ENCODE data around the gene CSAG3. TPM values are rescaled to one million over a fixed set of nuclear protein-coding genes. Genes with fewer than 3 reads are reported as not detected.

Gene CSAG3
- total and polyA plus RNA-seq, 2 of the 8 experiments (the other 6 are each of a cell fraction or from before 2014, with no cell fraction given), result 0.12 TPM; not detected in 1

DNA sequence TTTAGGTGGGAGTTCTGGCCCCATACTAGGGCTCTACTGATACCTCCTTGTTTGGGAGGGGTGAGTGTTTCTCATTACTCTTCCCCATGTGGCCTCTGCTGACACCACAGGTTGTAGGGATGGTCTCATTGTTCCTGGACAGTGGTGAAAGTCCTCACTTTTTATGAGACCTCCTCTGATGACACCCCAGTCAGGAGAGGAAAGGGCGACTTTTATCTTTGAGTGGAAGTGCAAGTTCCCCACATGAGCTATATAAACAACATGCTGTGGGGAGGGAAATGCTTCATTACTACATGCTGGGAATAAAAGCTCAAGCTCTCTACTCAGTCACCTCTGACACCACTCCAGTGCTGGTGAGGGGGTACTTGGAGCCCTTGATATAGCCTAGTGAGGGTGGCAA lies 39.9 kb downstream of the CSAG3 start (continued):
- TF ChIP-seq, protein P1, sequence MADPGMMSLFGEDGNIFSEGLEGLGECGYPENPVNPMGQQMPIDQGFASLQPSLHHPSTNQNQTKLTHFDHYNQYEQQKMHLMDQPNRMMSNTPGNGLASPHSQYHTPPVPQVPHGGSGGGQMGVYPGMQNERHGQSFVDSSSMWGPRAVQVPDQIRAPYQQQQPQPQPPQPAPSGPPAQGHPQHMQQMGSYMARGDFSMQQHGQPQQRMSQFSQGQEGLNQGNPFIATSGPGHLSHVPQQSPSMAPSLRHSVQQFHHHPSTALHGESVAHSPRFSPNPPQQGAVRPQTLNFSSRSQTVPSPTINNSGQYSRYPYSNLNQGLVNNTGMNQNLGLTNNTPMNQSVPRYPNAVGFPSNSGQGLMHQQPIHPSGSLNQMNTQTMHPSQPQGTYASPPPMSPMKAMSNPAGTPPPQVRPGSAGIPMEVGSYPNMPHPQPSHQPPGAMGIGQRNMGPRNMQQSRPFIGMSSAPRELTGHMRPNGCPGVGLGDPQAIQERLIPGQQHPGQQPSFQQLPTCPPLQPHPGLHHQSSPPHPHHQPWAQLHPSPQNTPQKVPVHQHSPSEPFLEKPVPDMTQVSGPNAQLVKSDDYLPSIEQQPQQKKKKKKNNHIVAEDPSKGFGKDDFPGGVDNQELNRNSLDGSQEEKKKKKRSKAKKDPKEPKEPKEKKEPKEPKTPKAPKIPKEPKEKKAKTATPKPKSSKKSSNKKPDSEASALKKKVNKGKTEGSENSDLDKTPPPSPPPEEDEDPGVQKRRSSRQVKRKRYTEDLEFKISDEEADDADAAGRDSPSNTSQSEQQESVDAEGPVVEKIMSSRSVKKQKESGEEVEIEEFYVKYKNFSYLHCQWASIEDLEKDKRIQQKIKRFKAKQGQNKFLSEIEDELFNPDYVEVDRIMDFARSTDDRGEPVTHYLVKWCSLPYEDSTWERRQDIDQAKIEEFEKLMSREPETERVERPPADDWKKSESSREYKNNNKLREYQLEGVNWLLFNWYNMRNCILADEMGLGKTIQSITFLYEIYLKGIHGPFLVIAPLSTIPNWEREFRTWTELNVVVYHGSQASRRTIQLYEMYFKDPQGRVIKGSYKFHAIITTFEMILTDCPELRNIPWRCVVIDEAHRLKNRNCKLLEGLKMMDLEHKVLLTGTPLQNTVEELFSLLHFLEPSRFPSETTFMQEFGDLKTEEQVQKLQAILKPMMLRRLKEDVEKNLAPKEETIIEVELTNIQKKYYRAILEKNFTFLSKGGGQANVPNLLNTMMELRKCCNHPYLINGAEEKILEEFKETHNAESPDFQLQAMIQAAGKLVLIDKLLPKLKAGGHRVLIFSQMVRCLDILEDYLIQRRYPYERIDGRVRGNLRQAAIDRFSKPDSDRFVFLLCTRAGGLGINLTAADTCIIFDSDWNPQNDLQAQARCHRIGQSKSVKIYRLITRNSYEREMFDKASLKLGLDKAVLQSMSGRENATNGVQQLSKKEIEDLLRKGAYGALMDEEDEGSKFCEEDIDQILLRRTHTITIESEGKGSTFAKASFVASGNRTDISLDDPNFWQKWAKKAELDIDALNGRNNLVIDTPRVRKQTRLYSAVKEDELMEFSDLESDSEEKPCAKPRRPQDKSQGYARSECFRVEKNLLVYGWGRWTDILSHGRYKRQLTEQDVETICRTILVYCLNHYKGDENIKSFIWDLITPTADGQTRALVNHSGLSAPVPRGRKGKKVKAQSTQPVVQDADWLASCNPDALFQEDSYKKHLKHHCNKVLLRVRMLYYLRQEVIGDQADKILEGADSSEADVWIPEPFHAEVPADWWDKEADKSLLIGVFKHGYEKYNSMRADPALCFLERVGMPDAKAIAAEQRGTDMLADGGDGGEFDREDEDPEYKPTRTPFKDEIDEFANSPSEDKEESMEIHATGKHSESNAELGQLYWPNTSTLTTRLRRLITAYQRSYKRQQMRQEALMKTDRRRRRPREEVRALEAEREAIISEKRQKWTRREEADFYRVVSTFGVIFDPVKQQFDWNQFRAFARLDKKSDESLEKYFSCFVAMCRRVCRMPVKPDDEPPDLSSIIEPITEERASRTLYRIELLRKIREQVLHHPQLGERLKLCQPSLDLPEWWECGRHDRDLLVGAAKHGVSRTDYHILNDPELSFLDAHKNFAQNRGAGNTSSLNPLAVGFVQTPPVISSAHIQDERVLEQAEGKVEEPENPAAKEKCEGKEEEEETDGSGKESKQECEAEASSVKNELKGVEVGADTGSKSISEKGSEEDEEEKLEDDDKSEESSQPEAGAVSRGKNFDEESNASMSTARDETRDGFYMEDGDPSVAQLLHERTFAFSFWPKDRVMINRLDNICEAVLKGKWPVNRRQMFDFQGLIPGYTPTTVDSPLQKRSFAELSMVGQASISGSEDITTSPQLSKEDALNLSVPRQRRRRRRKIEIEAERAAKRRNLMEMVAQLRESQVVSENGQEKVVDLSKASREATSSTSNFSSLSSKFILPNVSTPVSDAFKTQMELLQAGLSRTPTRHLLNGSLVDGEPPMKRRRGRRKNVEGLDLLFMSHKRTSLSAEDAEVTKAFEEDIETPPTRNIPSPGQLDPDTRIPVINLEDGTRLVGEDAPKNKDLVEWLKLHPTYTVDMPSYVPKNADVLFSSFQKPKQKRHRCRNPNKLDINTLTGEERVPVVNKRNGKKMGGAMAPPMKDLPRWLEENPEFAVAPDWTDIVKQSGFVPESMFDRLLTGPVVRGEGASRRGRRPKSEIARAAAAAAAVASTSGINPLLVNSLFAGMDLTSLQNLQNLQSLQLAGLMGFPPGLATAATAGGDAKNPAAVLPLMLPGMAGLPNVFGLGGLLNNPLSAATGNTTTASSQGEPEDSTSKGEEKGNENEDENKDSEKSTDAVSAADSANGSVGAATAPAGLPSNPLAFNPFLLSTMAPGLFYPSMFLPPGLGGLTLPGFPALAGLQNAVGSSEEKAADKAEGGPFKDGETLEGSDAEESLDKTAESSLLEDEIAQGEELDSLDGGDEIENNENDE (IDR thresholded peaks at IDR 0.05; ENCODE audit: insufficient replicate concordance, low read length), result no peak
- TF ChIP-seq, protein P2, sequence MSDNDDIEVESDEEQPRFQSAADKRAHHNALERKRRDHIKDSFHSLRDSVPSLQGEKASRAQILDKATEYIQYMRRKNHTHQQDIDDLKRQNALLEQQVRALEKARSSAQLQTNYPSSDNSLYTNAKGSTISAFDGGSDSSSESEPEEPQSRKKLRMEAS (IDR thresholded peaks at IDR 0.05), result no peak
- TF ChIP-seq CEBPB (IDR thresholded peaks at IDR 0.05; ENCODE audit: low read depth, low read length) (no peak), GABPA (IDR thresholded peaks at IDR 0.05; ENCODE audit: borderline replicate concordance, insufficient read depth, low read length) (no peak), POLR2AphosphoS5 (IDR thresholded peaks at IDR 0.05; ENCODE audit: low read depth, low read length) (no peak), NANOG (IDR thresholded peaks at IDR 0.05; ENCODE audit: insufficient read depth, low read depth, low read length, poor library complexity, severe bottlenecking) (no peak), SRF (IDR thresholded peaks at IDR 0.05; ENCODE audit: low read depth, low read length) (no peak), BACH1 (IDR thresholded peaks at IDR 0.05; ENCODE audit: low read length) (no peak), HDAC2 (IDR thresholded peaks at IDR 0.05; ENCODE audit: borderline replicate concordance in 1 of 2, low read depth in 2 of 2, low read length in 2 of 2) (no peak), RBBP5 (IDR thresholded peaks at IDR 0.05; ENCODE audit: borderline replicate concordance, low read depth, low read length) (no peak), TCF12 (IDR thresholded peaks at IDR 0.05; ENCODE audit: low read depth, low read length) (no peak)
